Epithelial cell of proximal tubule (primary cell): ENCODE results near the gene RARG. TPM values are rescaled to one million over a fixed set of nuclear protein-coding genes. Genes with fewer than 3 reads are reported as not detected.

Experiments
- DNase-seq: peaks from one replicate; pipeline ENCODE4 v3.0.0-alpha.2; 2011; ENCODE audit warnings: low read depth
- H3K4me3 ChIP-seq: 2 replicates; pipeline ENCODE4 v1.5.1; 2011; ENCODE audit warnings: low read depth, mild to moderate bottlenecking, low read length
- total RNA-seq: library from RNA; depleted of rRNA; stranded (reverse); fragments of >200 nt; gene quantifications from 2 replicates; pipeline ENCODE4 v1.2.3, GENCODE V29; 2015
- TF ChIP-seq, protein P1 (sequence below): conservative IDR thresholded peaks from 2 replicates; pipeline ENCODE4 v1.5.1; 2012; ENCODE audit warnings: low read depth, mild to moderate bottlenecking, low read length

RARG gene
- total RNA-seq, 1 donor from 2014 or later = 4.2 TPM

DNA sequence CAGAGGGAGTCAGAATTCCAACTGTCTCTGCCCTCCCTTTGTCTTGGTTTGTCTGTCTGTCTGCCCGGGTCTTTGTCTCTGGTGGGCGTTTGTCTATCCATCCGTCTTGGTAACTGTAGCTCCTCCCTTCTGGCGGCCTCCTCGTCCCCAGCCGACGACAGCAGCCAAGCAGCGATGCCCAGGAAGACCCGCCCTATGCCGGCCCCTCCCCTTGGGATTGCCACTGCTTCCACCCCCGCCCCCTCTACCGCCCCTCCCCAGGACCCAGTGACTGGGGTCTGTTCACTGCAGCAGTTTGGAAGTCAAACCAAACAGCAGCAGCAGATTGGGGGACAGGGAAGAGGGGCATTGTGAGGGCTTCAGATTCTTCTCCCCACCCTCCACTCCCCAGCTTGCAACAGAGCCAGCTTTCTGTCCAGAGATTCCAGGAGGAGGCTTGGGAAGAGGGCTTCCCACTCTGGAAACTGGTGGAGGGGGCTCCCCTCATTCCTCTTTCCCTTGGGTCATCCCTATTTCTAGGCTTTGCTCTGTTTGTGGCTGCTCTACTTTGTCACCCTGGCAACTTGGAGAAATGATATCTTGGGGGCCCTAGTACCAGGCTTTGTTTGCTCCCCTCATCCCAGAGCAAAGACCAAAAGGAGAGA is 2.4 kb upstream of the RARG start:
- H3K4me3 ChIP-seq = no peak overlapping the region
- TF ChIP-seq, protein P1, sequence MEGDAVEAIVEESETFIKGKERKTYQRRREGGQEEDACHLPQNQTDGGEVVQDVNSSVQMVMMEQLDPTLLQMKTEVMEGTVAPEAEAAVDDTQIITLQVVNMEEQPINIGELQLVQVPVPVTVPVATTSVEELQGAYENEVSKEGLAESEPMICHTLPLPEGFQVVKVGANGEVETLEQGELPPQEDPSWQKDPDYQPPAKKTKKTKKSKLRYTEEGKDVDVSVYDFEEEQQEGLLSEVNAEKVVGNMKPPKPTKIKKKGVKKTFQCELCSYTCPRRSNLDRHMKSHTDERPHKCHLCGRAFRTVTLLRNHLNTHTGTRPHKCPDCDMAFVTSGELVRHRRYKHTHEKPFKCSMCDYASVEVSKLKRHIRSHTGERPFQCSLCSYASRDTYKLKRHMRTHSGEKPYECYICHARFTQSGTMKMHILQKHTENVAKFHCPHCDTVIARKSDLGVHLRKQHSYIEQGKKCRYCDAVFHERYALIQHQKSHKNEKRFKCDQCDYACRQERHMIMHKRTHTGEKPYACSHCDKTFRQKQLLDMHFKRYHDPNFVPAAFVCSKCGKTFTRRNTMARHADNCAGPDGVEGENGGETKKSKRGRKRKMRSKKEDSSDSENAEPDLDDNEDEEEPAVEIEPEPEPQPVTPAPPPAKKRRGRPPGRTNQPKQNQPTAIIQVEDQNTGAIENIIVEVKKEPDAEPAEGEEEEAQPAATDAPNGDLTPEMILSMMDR = no peak

DNA sequence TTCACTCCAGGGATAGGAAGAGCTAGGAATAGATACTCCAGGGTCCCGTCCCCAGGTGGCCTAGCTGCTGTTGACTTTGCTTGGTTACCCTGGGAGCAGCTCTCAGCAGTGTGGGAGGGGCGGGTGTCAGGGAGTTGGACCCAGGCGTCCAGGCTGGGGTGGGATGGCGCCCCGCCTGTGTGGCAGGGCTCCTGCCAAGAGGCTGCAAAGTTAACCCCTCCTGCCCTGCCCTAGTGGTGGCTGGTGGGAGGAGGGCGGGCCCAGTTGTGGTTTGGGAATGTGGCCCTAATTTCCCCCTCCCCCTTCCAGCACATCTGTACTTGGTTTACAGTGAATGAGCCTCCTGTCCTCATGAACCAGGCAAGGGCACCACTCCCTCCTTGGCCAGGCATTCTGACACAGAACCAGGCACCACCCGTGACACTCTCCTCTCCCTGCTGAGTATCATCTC is 1.7 kb upstream of the RARG start:
- H3K4me3 ChIP-seq = no peak overlapping the region
- TF ChIP-seq, protein P1 = no peak
- DNase-seq = no peak

More for the DNA sequence above, 2.4 kb upstream of the RARG start:
- no peak for DNase-seq

DNA sequence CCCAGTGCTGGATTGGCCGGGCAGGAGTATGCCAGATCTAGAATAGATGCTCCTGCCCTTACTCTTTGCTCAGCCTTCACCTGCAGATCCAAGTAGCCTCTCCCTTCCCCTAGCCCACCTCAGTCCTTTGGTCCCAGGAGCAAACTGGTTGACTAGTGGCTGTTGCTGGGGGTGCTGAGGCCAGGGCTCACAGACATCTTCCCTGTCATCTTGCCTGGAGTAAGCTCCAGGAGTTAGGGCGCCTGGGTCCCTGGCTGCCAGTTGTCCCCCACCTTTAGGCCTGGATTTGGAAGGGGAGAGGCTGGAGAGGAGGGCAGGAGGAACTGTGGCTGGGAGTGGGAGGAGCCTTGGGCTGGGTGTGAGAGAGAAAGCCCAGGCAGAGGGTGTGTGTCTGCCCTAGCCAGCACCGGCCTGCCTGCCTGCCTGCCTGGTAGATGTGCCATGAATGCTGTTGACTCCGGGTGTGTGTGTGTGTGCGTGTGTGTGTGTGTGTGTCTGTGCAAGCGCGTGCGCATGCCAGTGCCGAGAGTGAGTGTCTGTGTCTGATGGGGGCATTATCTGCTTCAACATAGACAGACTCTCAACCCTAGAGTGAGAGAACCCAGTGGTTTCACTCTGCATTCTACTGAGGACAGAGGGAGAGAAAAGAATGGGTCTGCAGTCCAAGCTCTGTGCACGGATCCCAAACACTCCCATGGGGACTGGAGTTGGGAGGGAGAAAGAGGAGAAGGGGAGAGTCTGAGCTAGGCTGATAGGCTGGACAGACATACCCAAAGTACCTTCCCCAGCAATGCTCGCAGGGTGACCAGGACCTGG is 845 bp upstream of the RARG start:
- TF ChIP-seq, protein P1 = no peak
- no peak for DNase-seq
- peak overlapping the region; percentile 47 for H3K4me3 ChIP-seq

DNA sequence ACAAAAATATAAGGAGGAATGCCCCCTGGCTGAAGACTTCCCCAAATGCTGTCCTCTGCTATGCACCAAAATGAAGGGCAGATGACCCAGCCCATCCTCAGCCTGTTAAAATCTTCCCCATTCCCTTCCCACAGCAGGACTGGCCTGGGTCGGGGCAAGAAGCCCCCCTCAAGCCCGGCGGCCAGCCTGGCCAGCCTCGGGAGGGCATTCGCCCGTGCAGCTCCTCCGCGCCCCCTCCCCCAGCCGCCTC is 413 bp downstream of the RARG start:
- no peak for DNase-seq
- H3K4me3 ChIP-seq = peak overlapping the region; percentile 66
- TF ChIP-seq, protein P1 = no peak

DNA sequence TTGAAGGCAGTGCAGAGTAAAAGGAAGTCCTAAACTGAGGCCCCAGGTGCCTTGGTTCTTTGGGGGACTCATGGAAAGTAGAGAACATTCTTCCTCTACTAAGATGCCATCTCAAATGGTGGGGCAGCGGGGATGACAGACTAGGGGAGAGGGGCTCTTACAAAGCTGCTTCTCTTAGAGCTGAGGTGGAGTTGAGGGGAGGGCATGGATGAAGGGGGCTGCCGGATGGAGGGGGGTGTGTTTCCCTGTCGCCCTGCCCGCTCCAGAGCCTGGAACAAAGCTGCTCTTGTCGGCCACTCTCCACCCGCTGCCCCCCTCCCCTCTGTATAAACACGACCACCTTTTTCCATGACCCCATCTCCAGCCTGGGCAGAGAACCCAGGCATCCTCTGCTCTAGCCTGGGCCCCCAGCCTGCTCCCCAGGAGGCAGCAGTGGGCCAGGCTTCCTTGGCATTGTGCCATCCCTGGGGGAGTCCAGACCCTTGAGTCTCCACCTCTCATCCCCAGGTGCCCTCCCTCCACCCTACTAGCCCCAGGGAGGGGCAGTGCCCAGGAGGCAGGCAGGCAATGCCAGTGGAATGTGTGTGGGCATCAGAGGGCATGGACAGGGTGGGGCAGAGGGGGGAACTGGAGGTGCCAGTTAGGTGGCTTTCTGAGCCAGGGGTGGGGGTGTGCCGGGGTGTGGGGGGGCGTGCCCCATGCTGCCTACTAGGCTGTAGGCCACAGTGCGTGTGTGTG is 1.7 kb downstream of the RARG start:
- TF ChIP-seq, protein P1 = no peak
- DNase-seq = no peak
- H3K4me3 ChIP-seq = no peak overlapping the region

DNA sequence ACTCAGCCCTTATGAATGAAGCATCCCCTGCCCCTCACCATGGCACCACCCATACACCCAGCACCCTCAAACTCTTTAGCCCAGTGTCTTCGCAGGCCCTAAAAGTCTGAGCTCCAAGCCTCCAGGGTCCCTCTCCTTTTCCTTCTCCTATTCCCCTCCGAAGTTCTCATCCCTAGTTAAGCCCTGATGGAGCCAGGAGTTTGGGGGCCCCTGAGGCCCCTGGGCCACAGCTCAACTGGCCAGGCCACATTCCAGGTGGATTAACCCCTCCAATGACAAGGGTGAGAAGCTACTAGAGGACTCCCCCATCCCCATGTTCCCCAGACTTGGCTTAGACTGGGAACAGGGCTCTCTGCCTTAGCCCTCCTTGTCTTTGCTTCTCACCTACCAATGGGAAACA is 2.6 kb downstream of the RARG start:
- TF ChIP-seq, protein P1 = no peak
- DNase-seq = no peak
- no peak overlapping the region for H3K4me3 ChIP-seq
